Measurements from ENCODE around the gene DNASE1L1. TPM values are rescaled to one million over a fixed set of nuclear protein-coding genes. Genes with fewer than 3 reads are reported as not detected.

Gene DNASE1L1
- total RNA-seq, 1 experiment from 2014 or later, result 29.8 TPM

GRCh38 chrX:154353172-154353843, 55.7 kb downstream of the DNASE1L1 start:
- H4K20me1 ChIP-seq (ENCODE audit: low read length), result peaks cover 11% of the 10 kb centered on the region
- H2AFZ ChIP-seq (ENCODE audit: low read length), result no peak overlapping the region

GRCh38 chrX:154352466-154352865, 56.6 kb downstream of the DNASE1L1 start:
- Histone ChIP-seq H3K9me2 (replicated peaks; ENCODE audit: low read length) (no peaks in the 10 kb centered on the region), H3K79me2 (ENCODE audit: low read length) (no peaks in the 10 kb centered on the region), H3K9ac (ENCODE audit: low read length) (no peak overlapping the region), H3K27ac (ENCODE audit: low read length) (no peak overlapping the region), H4K20me1 (ENCODE audit: low read length) (peaks cover 11% of the 10 kb centered on the region), H3K4me1 (ENCODE audit: insufficient read depth, low read length) (no peaks in the 10 kb centered on the region), H2AFZ (ENCODE audit: low read length) (no peak overlapping the region), H3K27me3 (ENCODE audit: low read length) (no peaks in the 10 kb centered on the region), H3K4me3 (ENCODE audit: low read length) (no peak overlapping the region), H3K9me3 (ENCODE audit: low read length) (no peaks in the 10 kb centered on the region), H3K36me3 (ENCODE audit: low read depth, low read length) (peaks cover 68% of the 10 kb centered on the region), H3F3A (ENCODE audit: low read length, unreplicated experiment) (peaks cover 11% of the 10 kb centered on the region), H3K4me2 (ENCODE audit: low read length) (no peak overlapping the region)
- no peak for ATAC-seq
- intact Hi-C loops (cut with micrococcal nuclease), result no loop called here
- ChIA-PET CTCF (no interaction called here), POLR2A (ENCODE audit: unreplicated experiment) (no interaction called here)
- TF ChIP-seq EZH2phosphoT487 (IDR thresholded peaks at IDR 0.05; ENCODE audit: borderline replicate concordance, low read length) (no peak), EZH2 (IDR thresholded peaks at IDR 0.05; ENCODE audit: low read length, unreplicated experiment) (no peak), CTCF (conservative IDR thresholded peaks at IDR 0.05; ENCODE audit: low read depth, low read length) (no peak)
- TSS peak; percentile 38 for BruUV-seq (replicated peaks)
- no peak for DNase-seq

More at GRCh38 chrX:154353172-154353843, 55.7 kb downstream of the DNASE1L1 start:
- Histone ChIP-seq H3K27ac (ENCODE audit: low read length) (no peak overlapping the region), H3K4me1 (ENCODE audit: insufficient read depth, low read length) (no peaks in the 10 kb centered on the region), H3K4me3 (ENCODE audit: low read length) (no peak overlapping the region), H3K79me2 (ENCODE audit: low read length) (no peaks in the 10 kb centered on the region), H3K9me3 (ENCODE audit: low read length) (no peaks in the 10 kb centered on the region), H3K36me3 (ENCODE audit: low read depth, low read length) (peaks cover 74% of the 10 kb centered on the region), H3K4me2 (ENCODE audit: low read length) (no peak overlapping the region), H3K27me3 (ENCODE audit: low read length) (no peaks in the 10 kb centered on the region), H3K9me2 (replicated peaks; ENCODE audit: low read length) (no peaks in the 10 kb centered on the region), H3K9ac (ENCODE audit: low read length) (no peak overlapping the region), H3F3A (ENCODE audit: low read length, unreplicated experiment) (peaks cover 11% of the 10 kb centered on the region)
- no peak for DNase-seq
- BruUV-seq (replicated peaks), result no TSS peak
- ChIA-PET POLR2A (ENCODE audit: unreplicated experiment) (no interaction called here), CTCF (no interaction called here)
- TF ChIP-seq EZH2 (IDR thresholded peaks at IDR 0.05; ENCODE audit: low read length, unreplicated experiment) (no peak), CTCF (conservative IDR thresholded peaks at IDR 0.05; ENCODE audit: low read depth, low read length) (no peak), EZH2phosphoT487 (IDR thresholded peaks at IDR 0.05; ENCODE audit: borderline replicate concordance, low read length) (no peak)
- no peak for ATAC-seq
- intact Hi-C loops (cut with micrococcal nuclease), result no loop called here

GRCh38 chrX:154352012-154352401, 57.0 kb downstream of the DNASE1L1 start:
- Histone ChIP-seq H3K9me3 (ENCODE audit: low read length) (no peaks in the 10 kb centered on the region), H3K4me3 (ENCODE audit: low read length) (no peak overlapping the region), H3K27ac (ENCODE audit: low read length) (no peak overlapping the region), H3K27me3 (ENCODE audit: low read length) (no peaks in the 10 kb centered on the region), H3K9me2 (replicated peaks; ENCODE audit: low read length) (no peaks in the 10 kb centered on the region), H3K36me3 (ENCODE audit: low read depth, low read length) (peaks cover 64% of the 10 kb centered on the region), H4K20me1 (ENCODE audit: low read length) (peaks cover 6% of the 10 kb centered on the region), H3K4me2 (ENCODE audit: low read length) (no peak overlapping the region), H2AFZ (ENCODE audit: low read length) (no peak overlapping the region), H3F3A (ENCODE audit: low read length, unreplicated experiment) (peaks cover 11% of the 10 kb centered on the region), H3K4me1 (ENCODE audit: insufficient read depth, low read length) (no peaks in the 10 kb centered on the region), H3K79me2 (ENCODE audit: low read length) (no peaks in the 10 kb centered on the region), H3K9ac (ENCODE audit: low read length) (no peak overlapping the region)
- ChIA-PET CTCF (no interaction called here), POLR2A (ENCODE audit: unreplicated experiment) (no interaction called here)
- intact Hi-C loops (cut with micrococcal nuclease), result no loop called here
- no peak for ATAC-seq
- no peak for TF ChIP-seq EZH2phosphoT487 (IDR thresholded peaks at IDR 0.05; ENCODE audit: borderline replicate concordance, low read length)
- TF ChIP-seq CTCF (conservative IDR thresholded peaks at IDR 0.05; ENCODE audit: low read depth, low read length), result no peak
- TF ChIP-seq EZH2 (IDR thresholded peaks at IDR 0.05; ENCODE audit: low read length, unreplicated experiment), result no peak
- no TSS peak for BruUV-seq (replicated peaks)
- no peak for DNase-seq
